GM21576 (cell line): ENCODE data around the gene AGAP9.
"Not testable (repeated sequence)": the region's sequence is repeated elsewhere in the genome, so short reads cannot be mapped to it uniquely, and the experiment has no call there.

Experiments used
- ATAC-seq: cut with Tn5 transposase; IDR thresholded peaks from one replicate; pipeline ENCODE4 v1.9.1; 2021; ENCODE audit warnings: mild to moderate bottlenecking, moderate library complexity; ENCODE audit not compliant: unreplicated experiment

Gene AGAP9

DNA sequence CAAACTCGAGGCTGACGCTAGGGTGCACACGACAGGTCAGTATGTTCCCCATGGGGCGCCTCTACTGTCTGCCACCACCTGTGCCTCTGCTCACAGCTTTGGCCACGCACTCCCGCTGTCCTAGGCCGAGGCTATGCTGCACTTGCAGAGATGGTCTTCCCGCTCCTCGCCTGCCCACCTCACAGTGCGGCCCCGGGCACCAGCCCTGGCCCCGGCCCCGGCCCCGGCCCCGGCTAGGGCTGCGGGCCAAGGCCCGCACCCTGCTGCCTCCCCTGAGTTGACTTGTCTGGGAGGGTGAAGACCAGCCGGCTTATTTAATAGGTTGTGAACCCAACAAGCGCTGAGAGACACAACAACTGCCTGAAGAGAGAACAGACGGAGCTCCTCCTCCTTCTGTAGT, at the start of gene AGAP9:
TSS of gene AGAP9 (minus strand) at position 164 of the 400 bp plus-strand sequence. CDS start at position 52, 112 bp downstream.
- not testable (repeated sequence) for ATAC-seq

DNA sequence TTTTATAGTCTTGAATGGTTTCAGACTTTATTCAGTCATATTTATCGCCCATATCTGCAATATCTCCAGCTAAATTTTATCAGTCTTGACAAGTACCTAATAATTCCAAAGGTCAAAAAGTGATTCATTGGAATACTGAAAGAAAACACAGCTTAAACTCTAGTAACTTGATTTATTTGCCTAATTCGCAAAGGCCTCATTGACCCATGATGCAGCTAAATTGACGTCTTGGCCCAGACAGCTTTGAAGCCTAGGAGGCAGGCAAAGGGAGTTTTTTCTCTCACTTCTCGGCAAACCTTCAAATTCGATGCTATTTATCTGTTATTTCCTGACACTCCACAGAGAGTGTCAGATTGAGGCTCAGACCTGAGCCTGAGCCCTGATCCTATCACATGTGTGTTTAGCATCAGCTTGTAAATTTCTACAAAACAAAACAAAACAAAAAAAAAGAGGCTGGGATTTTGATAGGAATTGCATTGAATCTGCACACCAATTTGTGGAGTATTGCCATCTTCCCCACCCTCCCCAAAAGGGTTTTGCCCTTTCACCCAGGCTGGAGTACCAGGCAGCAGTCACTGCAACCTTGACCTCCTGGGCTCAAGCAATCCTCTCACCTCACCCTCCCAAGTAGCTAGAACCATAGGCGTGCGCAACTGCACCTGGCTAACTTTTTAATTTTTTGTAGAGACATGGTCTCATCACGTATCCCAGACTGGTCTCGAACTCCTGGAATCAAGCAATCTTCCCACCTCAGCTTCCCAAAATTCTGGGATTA, 47.9 kb upstream of the AGAP9 start:
- ATAC-seq: not testable (repeated sequence)

GRCh38 chr10:47566757-47567156, 43.3 kb upstream of the AGAP9 start:
- ATAC-seq: not testable (repeated sequence)

DNA sequence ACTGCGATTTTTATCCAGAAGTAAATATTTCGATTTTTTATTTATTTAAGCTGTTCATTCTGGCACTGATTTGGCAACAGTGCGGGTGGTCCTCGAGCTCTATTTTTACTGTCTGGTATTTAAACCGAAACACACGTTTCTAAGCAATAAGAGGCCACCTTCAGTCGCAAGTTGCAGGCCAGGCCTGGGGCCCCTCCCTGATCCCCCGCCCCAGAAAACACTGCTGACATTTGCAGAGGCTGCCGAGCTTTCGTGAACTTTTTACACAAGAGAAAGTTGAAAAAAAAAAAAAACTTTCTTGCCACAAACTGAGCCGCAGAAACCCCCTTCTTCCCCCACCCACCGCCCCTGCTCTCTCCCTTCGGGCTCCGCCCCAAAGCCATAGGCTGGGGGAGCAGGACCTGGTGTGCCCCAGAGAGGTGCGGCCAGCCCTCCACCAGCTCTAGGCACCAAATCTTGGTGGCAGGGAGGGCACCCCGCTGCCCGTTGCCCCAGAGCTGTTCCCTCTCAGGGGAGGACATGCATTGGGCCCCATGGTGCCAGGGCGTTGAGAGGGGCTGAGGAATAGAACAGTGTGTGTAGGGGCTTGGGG, 42.8 kb upstream of the AGAP9 start:
- not testable (repeated sequence) for ATAC-seq

DNA sequence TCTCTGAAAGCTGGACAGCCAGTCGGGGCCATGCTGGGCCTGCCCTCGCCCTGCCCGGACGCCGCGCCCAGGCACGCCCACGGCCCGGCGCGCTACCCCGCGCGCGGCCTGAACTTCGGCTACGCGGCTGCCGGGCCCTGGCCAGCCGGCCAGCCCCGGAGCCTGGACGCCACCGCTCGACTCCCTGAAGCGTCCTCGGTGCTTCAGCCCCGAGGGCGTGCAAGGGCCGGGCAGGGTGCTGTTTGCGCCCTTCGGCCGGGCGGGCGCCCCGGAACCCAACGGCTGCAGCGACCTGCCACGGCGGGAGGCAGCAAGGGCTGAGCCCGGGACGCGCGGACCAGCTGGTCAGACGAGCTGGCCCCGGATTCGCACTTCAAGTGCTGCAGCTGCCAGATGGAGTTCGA, 42.1 kb upstream of the AGAP9 start:
- not testable (repeated sequence) for ATAC-seq

GRCh38 chr10:47564953-47565352, 41.5 kb upstream of the AGAP9 start:
- not testable (repeated sequence) for ATAC-seq

- not testable (repeated sequence) for ATAC-seq
These were observed 40.9 kb upstream of the AGAP9 start for GRCh38 chr10:47564318-47564717.

DNA sequence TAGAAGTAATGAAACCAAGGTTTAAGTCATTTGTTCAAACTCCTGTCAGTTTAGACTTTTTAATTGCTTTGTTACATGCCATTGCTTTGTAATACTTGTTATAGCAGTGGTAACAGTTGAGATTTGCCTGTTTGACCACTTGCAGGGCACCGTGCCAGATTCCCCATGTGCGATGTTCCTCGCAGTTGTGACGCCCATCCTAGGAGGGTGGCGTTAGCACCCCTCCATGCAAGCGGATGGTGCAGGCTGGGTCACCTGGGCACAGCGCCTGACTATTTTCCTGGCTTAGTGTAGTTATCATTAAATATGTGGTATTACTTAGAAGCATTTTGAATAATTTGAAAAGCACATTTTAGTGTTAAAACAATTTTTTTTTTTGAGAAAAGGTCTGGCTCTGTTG, 37.0 kb upstream of the AGAP9 start:
- ATAC-seq: not testable (repeated sequence)

DNA sequence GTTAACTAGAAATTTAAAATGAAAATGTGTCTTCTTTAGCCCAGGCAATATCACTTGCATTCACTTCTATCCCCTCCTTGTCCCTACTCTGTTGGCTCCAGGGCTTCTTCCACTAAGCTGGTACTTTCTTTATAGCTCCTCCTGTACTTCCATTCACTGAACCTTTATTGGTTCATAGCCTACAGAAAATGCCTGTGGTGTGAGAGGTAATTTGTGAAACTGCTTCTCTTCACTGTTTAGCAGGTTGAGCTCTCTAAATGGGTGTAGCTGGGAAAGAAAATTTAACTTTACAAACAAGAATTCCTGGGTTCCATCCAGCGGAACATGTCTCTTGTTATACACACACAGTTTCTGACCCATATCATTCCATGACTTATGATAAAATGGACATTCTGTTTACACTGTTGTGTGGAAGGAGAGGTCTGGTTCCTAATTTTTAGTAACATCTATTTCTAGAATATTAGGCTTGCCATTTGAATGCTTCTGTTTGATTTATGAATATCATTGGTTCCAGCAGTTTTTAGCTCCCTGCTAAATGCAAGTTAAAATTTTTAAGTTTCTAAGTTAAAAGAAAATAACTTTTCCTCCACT, 36.4 kb upstream of the AGAP9 start:
- ATAC-seq: not testable (repeated sequence)

DNA sequence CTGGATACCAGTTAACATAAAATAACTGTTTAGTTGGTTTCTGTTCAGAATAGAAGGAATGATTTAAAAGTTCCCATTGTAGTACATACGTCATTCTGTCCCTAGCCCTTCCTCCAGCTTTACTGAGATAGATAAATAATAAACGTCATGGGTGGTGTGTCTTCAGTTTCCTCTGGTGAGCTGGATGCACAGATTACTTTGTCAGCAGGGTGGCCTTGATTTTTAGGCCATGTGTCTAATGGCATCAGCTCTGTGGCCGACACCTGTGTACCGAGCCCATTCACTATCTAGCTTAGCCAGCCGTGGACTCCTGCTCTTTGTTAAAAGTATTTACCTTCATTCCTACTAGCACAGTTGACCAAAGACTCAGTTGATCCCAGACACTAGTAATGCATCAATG, 34.7 kb upstream of the AGAP9 start:
- not testable (repeated sequence) for ATAC-seq

GRCh38 chr10:47557616-47558015, 34.2 kb upstream of the AGAP9 start:
- ATAC-seq: not testable (repeated sequence)

- ATAC-seq: not testable (repeated sequence)
These were observed 31.9 kb upstream of the AGAP9 start for GRCh38 chr10:47555334-47555733.

- not testable (repeated sequence) for ATAC-seq
These were observed 31.1 kb upstream of the AGAP9 start for GRCh38 chr10:47554552-47554951.

- ATAC-seq: not testable (repeated sequence)
These were observed 30.4 kb upstream of the AGAP9 start for GRCh38 chr10:47553860-47554247.

GRCh38 chr10:47553214-47553859, 29.9 kb upstream of the AGAP9 start:
- ATAC-seq: peak; percentile 82

DNA sequence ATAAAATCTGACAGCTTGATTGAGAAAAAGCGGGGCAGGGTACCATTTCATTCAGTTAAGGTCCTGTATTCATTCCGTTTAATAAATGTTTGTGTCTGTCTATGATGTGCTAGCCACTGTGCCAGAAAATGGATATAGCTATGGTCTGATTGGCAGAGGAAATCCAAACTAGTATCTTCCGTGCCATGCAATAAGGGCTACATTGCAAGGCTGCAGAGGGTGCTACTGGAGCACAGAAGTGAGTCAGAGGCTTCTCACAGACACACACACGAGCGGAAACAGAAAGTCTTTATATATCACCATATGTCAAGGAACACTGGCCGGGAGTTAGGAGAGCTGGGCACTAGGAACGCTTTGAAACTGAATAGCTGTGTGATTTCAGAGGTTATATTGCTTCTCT, 29.3 kb upstream of the AGAP9 start:
- ATAC-seq: peak; percentile 63

GRCh38 chr10:47547286-47547685, 23.8 kb upstream of the AGAP9 start:
- not testable (repeated sequence) for ATAC-seq

DNA sequence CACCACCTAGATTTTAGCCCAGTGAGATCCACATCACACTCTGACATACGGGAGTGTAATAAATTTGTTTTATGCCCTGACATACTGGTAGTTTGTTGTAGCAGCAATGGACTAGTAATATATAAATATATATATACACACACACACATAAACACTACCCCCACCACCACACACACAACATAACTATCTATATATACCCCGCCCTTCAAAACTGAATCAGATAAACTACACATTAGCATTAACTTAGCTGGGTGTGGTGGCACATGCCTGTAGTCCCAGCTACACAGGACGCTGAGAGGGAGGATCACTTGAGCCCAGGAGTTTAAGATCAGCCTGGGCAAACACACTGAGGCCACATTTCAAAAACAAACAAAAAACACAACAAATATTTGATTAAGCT, 13.0 kb upstream of the AGAP9 start:
- not testable (repeated sequence) for ATAC-seq

- not testable (repeated sequence) for ATAC-seq
These were observed 21.1 kb downstream of the AGAP9 start for GRCh38 chr10:47502313-47502712.

DNA sequence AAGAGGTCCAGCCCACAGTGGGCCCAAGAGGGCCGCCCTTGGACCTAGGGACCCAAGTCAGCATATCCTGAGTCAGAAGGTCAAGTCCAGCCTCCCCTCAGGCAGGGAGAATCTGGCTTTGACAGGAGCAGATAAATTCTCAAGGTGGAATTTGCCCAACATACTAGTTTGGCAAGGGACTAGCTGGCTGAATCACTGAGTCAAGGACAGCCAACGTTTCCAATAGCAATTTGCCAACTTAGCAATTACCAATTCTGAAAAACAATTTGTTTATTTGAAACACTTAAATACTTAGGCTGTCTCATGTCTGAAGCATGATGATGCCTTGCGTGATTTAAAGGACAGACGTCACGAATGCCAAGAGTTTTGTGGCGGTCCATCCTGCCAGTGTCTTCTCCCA, 29.2 kb downstream of the AGAP9 start:
- not testable (repeated sequence) for ATAC-seq

DNA sequence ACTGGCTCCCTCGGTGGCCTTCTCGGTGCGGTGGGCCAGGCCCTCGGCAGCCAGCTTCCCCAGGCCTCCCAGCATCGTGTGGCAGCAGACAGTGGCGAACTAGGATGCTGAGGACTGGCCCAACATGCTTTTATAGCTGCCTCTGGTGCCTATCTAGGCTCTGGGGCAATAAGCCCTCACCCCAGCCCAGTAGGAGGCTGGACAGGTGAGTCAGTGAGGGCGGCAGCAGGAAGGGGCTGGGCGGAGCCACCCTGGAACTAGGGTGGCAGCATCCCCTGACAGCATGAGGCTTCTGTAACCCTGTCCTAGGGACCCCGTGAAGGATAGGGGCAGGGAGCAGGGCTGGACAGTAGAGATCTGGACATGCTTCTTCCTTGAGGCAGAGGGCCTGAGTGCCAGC, 31.8 kb downstream of the AGAP9 start, which contains the start of gene FAM25G:
TSS of gene FAM25G (minus strand) at position 101 of the 400 bp plus-strand sequence. CDS start at position 75, 26 bp downstream.
- not testable (repeated sequence) for ATAC-seq
